ENCODE data around the gene HOXB3. TPM values are rescaled to one million over a fixed set of nuclear protein-coding genes. Genes with fewer than 3 reads are reported as not detected.

Gene HOXB3
- total and polyA plus RNA-seq, 2 of the 13 experiments (the other 11 are each of a cell fraction or from before 2014, with no cell fraction given), result not detected

GRCh38 chr17:48504953-48505352 is 85.1 kb downstream of the HOXB3 start:
- no peak for FAIRE-seq

More at GRCh38 chr17:48504953-48505352, 85.1 kb downstream of the HOXB3 start:
- intact Hi-C loops (cut with micrococcal nuclease; ENCODE audit: unreplicated experiment), result no loop called here
- no peak for ATAC-seq
- H4K20me1 ChIP-seq (ENCODE audit: insufficient read depth, low read length), result no peaks in the 10 kb centered on the region
- no peak overlapping the region for H3K4me3 ChIP-seq (replicated peaks in 1 of 3; ENCODE audit: insufficient read depth in 1 of 3, low read depth in 2 of 3, low read length in 3 of 3)
- H3K79me2 ChIP-seq (ENCODE audit: insufficient read depth, low read length), result no peaks in the 10 kb centered on the region
- BruUV-seq (replicated peaks), result no TSS peak
- peaks cover 0 to 30% of the 10 kb centered on the region in 2 experiments; a peak in 1 of 5 replicates for H3K27me3 ChIP-seq (ENCODE audit: control insufficient read depth in 1 of 2, insufficient read depth in 2 of 2, low read length in 2 of 2)
- no peak overlapping the region for H3K9ac ChIP-seq (ENCODE audit: insufficient read depth, low read depth, low read length)
- DNase-seq (ENCODE audit: low spot score), result no peak
- no peaks in the 10 kb centered on the region for H3K4me1 ChIP-seq (ENCODE audit: insufficient read depth, low read length)
- no peak overlapping the region for H2AFZ ChIP-seq (ENCODE audit: low read length)
- H3K36me3 ChIP-seq (replicated peaks in 1 of 2; ENCODE audit: control insufficient read depth in 1 of 2, insufficient read depth in 2 of 2, low read length in 2 of 2), result no peaks in the 10 kb centered on the region
- in situ Hi-C loops (cut with HindIII; ENCODE audit: extremely low pct_ligation_motif_present, low pct_unique_long_range_greater_than_20kb), result no loop called here
- ChIA-PET CTCF (ENCODE audit: low intra/inter-chr PET ratio, low total read pairs) (no interaction called here), POLR2A (no interaction called here)
- no peak overlapping the region for H3K27ac ChIP-seq (ENCODE audit: extremely low read length, insufficient read depth, low read length)
- H3K9me3 ChIP-seq (ENCODE audit: low read length), result no peaks in the 10 kb centered on the region
- 3% methylated on average over 2 of the region's 2 CpGs for WGBS (ENCODE audit: low lambda C conversion rate)
- H3K4me2 ChIP-seq (ENCODE audit: low read depth, low read length), result no peak overlapping the region
- TF ChIP-seq EZH2 (conservative IDR thresholded peaks at IDR 0.05; ENCODE audit: low read depth, low read length) (no peak), ZBTB7B (CRISPR knock-in tag; IDR thresholded peaks at IDR 0.05) (no peak), THRA (CRISPR knock-in tag; IDR thresholded peaks at IDR 0.05; ENCODE audit: borderline replicate concordance) (no peak), ZNF124 (CRISPR knock-in tag; IDR thresholded peaks at IDR 0.05) (no peak), ZBTB14 (CRISPR knock-in tag; IDR thresholded peaks at IDR 0.05) (no peak), ZC3H13 (CRISPR knock-in tag; IDR thresholded peaks at IDR 0.05) (no peak), MXI1 (IDR thresholded peaks at IDR 0.05; ENCODE audit: borderline replicate concordance, low read depth, low read length) (no peak), KDM5B (CRISPR knock-in tag; IDR thresholded peaks at IDR 0.05; ENCODE audit: borderline replicate concordance) (no peak), GATA4 (IDR thresholded peaks at IDR 0.05; ENCODE audit: borderline replicate concordance, low read depth) (no peak)
